K562 (cell line): ENCODE data around the gene CDCP1. TPM values are rescaled to one million over a fixed set of nuclear protein-coding genes. Genes with fewer than 3 reads are reported as not detected.

ENCODE experiments used
- AFF1 ChIP-seq, 2 experiments: fragments of 450-650 bp; IDR thresholded peaks; 2 replicates each; pipeline ENCODE4 v1.6.1; 2018; ENCODE audit warnings: mild to moderate bottlenecking in 2 of 2, low read depth in 1 of 2; ENCODE audit not compliant: partially characterized antibody in 2 of 2
- BACH1 ChIP-seq: fragments of 200-800 bp; sonication (Bioruptor generic); IDR thresholded peaks from 2 replicates; pipeline ENCODE4 v1.6.1; 2016; ENCODE audit warnings: missing genetic modification characterization, missing compliant biosample characterization
- ELF2 ChIP-seq: fragments of 250-450 bp; sonication (Bioruptor Pico); IDR thresholded peaks from 2 replicates; pipeline ENCODE4 v1.5.0; 2021; ENCODE audit warnings: mild to moderate bottlenecking
- GTF2B ChIP-seq: IDR thresholded peaks from 2 replicates; pipeline ENCODE4 v1.6.1; 2011; ENCODE audit not compliant: insufficient read length; ENCODE audit errors: extremely low read depth
- HOXB6 ChIP-seq: fragments of 250-450 bp; sonication (Bioruptor Pico); IDR thresholded peaks from 2 replicates; pipeline ENCODE4 v1.5.1; 2022; ENCODE audit warnings: mild to moderate bottlenecking, borderline replicate concordance
- KAT2B ChIP-seq: IDR thresholded peaks from one replicate; pipeline ENCODE4 v1.6.1; 2012; ENCODE audit warnings: low read depth, mild to moderate bottlenecking, control low read depth, inconsistent platforms, low read length, moderate library complexity
- MECOM ChIP-seq: fragments of 250-450 bp; sonication (Bioruptor Pico); IDR thresholded peaks from 2 replicates; pipeline ENCODE4 v1.8.0; 2022; ENCODE audit warnings: inconsistent platforms
- MEIS2 ChIP-seq: fragments of 450-650 bp; IDR thresholded peaks from 2 replicates; pipeline ENCODE4 v1.6.1; 2014; ENCODE audit warnings: mild to moderate bottlenecking; ENCODE audit not compliant: partially characterized antibody
- MLX ChIP-seq, 2 experiments: fragments of 450-650 bp in 1 of 2; sonication (generic) in 1 of 2; formaldehyde crosslinking; conservative IDR thresholded peaks; 2 replicates each; pipeline versions ENCODE4 v1.4.0 to v1.8.1; 2020 to 2022; ENCODE audit warnings: mild to moderate bottlenecking in 1 of 2, missing genetic modification reagents in 1 of 2
- NCOA4 ChIP-seq: fragments of 450-650 bp; IDR thresholded peaks from 2 replicates; pipeline ENCODE4 v1.6.1; 2018; ENCODE audit warnings: mild to moderate bottlenecking; ENCODE audit not compliant: partially characterized antibody
- NR4A1 ChIP-seq, 2 experiments: fragments of 250-450 bp in 1 of 2; fragments of 450-650 bp in 1 of 2; sonication (Bioruptor Pico) in 1 of 2; IDR thresholded peaks; 2 replicates each; pipeline versions ENCODE4 v1.4.0 to v1.6.1; 2016 to 2020; ENCODE audit warnings: mild to moderate bottlenecking in 2 of 2, missing compliant biosample characterization in 1 of 2, missing genetic modification characterization in 1 of 2, moderate library complexity in 1 of 2
- RBM22 ChIP-seq: fragments of 200-400 bp; formaldehyde crosslinking; IDR thresholded peaks from 2 replicates; pipeline ENCODE4 v1.6.1; 2018; ENCODE audit warnings: low read length, low read depth; ENCODE audit not compliant: poor library complexity, severe bottlenecking
- THAP7 ChIP-seq: fragments of 250-450 bp; sonication (Bioruptor Pico); IDR thresholded peaks from 2 replicates; pipeline ENCODE4 v1.5.0; 2021
- ZC3H11A ChIP-seq: IDR thresholded peaks from 2 replicates; pipeline ENCODE4 v1.6.1; 2012; ENCODE audit warnings: low read depth, low read length, improper control_type of control experiment
- ZNF121 ChIP-seq: sonication (generic); formaldehyde crosslinking; conservative IDR thresholded peaks from 2 replicates; pipeline ENCODE4 v1.8.0; 2022; ENCODE audit warnings: missing genetic modification reagents
- ZNF124 ChIP-seq: sonication (generic); formaldehyde crosslinking; IDR thresholded peaks from 2 replicates; pipeline ENCODE4 v1.8.1; 2022; ENCODE audit warnings: missing genetic modification reagents
- ZNF224 ChIP-seq: sonication (generic); formaldehyde crosslinking; IDR thresholded peaks from 2 replicates; pipeline ENCODE4 v1.8.0; 2022; ENCODE audit warnings: mild to moderate bottlenecking, missing genetic modification reagents
- ZNF830 ChIP-seq: fragments of 250-450 bp; sonication (Bioruptor Pico); IDR thresholded peaks from 2 replicates; pipeline ENCODE4 v1.5.0; 2021; ENCODE audit warnings: mild to moderate bottlenecking
- ZSCAN32 ChIP-seq: fragments of 450-650 bp; formaldehyde crosslinking; IDR thresholded peaks from 2 replicates; pipeline ENCODE4 v1.4.0; 2020; ENCODE audit warnings: mild to moderate bottlenecking, moderate library complexity
- polyA plus RNA-seq, 8 experiments: library from polyadenylated mRNA; depleted of rRNA in 4 of 8; stranded (reverse) in 5 of 8; unstranded in 3 of 8; fragments of >200 nt; fragmentation: Nextera tagmentation in 2 of 8; fragmentation: Illumina TruSeq in 1 of 8; extraction: Ambion mirVana in 2 of 8; extraction: Trizol in 1 of 8; gene quantifications; 2 replicates each; pipeline versions ENCODE4 v1.2.1 to v1.2.3, GENCODE V29; 2011 to 2014; ENCODE audit warnings: inconsistent platforms in 1 of 8, missing spikeins in 1 of 8
- total RNA-seq, 7 experiments: library from RNA; depleted of rRNA in 6 of 7; stranded (reverse); fragments of >200 nt in 6 of 7; fragmentation: Illumina TruSeq in 2 of 7; extraction: Trizol in 2 of 7; gene quantifications; 2 replicates each; pipeline versions ENCODE4 v1.2.1 to v1.2.3, GENCODE V29; 2011 to 2021; ENCODE audit warnings: low replicate concordance in 1 of 7

The CDCP1 gene
- total and polyA plus RNA-seq, 9 of the 15 experiments (the other 6 are each of a cell fraction or from before 2014, with no cell fraction given): 3.9 to 16.4 (median 5.2) TPM

GRCh38 chr3:45103753-45104714, 42.1 kb downstream of the CDCP1 start (continued):
- TF ChIP-seq MLX (CRISPR knock-in tag; conservative IDR thresholded peaks at IDR 0.05): no peak
- TF ChIP-seq ZC3H11A: no peak
- peak; percentile 89 for TF ChIP-seq MECOM (CRISPR knock-in tag)
- peak; percentile 53; the same call in 1 of the 2 replicates for TF ChIP-seq ZSCAN32 (CRISPR knock-in tag)
- TF ChIP-seq ZNF830 (CRISPR knock-in tag): no peak
- TF ChIP-seq NCOA4: no peak
- no peak for TF ChIP-seq ZNF121 (CRISPR knock-in tag)
- no peak for TF ChIP-seq ZNF224 (CRISPR knock-in tag)
- TF ChIP-seq MEIS2: peak; percentile 100
- 0 out of 2 replicates have a peak, but pooled peaks have one; percentile 13 for TF ChIP-seq BACH1
- TF ChIP-seq HOXB6 (CRISPR knock-in tag): no peak
- TF ChIP-seq ZNF124 (CRISPR knock-in tag): no peak
- TF ChIP-seq THAP7 (CRISPR knock-in tag): no peak
- TF ChIP-seq KAT2B: no peak
- no peak for TF ChIP-seq RBM22
- no peak for TF ChIP-seq GTF2B
- TF ChIP-seq ELF2 (CRISPR knock-in tag): no peak
- no peak for TF ChIP-seq NR4A1 (CRISPR knock-in tag; IDR thresholded peaks at IDR 0.05)
- no peak; the same call in 1 of the 2 replicates for TF ChIP-seq NR4A1 (tag; IDR thresholded peaks at IDR 0.05)
- peak in 1 of 2 experiments; percentile 52 for TF ChIP-seq AFF1 (IDR thresholded peaks at IDR 0.05; ENCODE audit: low read depth in 1 of 2, partially characterized antibody in 2 of 2)
